GM19043 (cell line): ENCODE measurements around the gene SLC25A52.
"Not testable (repeated sequence)": the region's sequence is repeated elsewhere in the genome, so short reads cannot be mapped to it uniquely, and the experiment has no call there.

Experiments used
- ATAC-seq: cut with Tn5 transposase; IDR thresholded peaks from one replicate; pipeline ENCODE4 v1.9.1; 2021; ENCODE audit warnings: low read depth; ENCODE audit not compliant: unreplicated experiment

Gene SLC25A52

DNA sequence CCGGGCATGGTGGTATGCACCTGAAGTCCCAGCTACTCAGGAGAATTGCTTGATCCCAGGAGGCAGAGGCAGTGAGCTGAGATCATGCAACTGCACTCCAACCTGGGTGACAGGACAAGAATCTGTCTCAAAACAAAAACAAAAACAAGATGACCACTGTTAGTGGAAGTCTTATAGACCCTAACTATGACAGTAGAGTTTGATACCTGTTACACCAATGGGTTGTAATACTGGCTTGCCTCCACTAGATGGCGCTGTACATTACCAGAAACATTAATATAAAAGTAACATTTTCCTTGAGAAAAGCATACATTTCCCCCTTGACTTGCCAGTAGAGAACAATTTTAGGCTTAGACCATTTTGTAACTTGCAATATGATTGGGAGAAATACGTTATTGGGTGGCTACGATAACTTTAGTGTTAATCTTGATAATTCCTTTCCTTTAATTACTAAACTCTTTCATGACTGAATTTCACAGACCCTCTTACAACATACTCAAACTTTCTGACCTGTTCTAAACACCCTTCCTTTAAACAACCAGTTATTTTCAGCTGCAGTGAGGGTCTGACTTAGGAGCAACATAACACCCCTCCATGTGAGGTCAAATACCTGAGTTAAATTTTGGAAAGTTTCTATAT lies 19.5 kb downstream of the SLC25A52 start:
- ATAC-seq, result peak; percentile 53

DNA sequence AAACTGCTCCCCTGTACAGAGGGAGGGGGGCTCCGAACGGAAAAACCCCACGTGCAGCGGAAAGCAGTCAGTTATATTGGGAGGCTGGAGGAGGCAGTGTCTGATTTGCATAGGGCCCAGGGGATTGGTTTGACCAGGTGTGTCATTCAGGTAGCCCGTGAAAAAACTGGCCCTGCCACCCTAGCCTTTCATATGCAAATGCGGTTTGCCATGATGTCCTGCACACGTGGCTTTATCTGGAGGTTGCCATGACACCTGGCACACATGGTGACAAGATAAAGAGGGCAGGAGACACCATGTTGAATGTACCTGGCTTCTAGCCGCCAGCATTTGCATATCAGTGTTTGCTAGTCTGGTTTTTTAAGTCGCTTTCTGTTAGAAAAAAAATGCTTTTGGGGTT lies 20.5 kb downstream of the SLC25A52 start:
- ATAC-seq, result no peak

DNA sequence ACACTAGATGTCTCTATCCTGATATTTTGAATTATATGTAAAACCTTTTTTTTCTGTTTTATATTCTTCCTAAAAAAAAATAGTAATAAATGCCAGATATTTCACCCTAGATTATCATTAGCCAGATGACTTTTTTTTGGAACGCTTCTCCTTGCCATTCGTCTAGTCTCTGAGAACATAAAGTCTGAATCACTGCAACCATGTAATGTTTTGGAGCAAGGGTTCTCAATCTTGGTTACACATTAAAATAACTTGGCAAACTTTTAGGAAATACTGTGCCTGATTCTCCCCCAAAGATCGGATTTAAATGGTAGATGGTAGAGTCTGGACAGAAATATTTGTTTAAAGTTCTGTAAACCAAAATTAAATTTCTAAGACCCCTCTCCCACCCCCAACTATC lies 21.0 kb downstream of the SLC25A52 start:
- no peak for ATAC-seq

DNA sequence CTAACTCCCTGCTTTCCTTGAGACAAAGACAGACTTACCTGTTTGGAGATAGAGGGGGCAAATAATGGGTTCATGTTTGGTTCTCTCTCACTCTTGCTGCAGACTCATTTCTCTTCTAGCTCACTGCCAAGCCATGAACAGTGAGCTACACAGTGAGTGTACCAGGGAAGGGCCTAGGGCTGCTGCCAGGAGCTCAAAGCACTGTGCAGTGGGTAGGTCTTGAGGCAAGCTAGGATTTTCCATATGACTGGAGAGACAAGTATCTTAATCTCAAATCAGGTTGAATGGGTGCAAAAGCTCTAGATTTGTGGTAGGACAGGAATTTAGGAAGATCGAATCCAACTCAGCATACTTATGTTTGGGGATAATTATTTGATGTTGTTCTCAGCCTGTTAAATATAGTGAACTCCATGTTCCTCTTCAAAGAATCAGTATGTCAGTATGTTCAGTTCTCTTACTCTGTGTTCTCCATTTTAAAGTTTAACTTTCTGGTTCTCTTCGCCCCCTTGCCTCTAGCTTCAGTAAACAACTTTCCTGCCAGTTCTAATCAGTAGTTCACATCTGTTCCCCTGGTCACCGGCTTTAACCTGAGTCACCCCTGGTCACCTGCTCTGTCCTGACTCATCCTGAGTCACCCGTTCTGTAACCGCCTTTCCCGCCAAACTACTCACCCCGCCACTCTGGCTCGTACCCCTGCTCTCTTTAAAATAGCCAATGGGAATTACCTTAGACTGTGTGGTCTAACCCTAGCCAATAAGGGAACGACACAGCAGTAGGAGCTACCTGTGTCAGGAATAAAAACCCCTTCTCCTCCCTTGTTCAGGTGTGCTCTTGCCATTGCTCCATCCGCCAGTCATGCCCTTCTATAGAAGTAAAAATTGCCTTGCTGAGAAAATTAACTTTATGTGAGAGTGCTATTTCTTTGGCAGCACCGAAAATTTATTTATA lies 21.9 kb downstream of the SLC25A52 start:
- no peak for ATAC-seq

DNA sequence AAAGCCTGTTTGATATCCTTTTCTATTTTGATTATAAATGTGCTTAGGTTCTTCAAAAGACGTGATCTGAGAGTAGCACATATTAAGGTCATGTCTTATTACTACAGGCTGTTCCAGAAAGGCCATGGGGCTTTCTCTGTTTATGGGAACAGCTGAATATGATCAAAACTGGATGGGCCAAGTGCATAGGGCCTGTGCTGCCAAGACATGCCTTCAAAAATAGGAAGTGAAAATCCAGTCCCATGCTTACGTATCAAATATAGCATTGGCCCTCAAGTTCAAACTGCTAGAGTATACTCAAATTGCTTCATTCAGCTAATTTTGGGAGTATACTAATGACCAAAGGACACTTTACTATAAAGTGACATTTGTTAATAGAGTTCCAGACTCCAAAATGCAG lies 24.1 kb downstream of the SLC25A52 start:
- no peak for ATAC-seq

DNA sequence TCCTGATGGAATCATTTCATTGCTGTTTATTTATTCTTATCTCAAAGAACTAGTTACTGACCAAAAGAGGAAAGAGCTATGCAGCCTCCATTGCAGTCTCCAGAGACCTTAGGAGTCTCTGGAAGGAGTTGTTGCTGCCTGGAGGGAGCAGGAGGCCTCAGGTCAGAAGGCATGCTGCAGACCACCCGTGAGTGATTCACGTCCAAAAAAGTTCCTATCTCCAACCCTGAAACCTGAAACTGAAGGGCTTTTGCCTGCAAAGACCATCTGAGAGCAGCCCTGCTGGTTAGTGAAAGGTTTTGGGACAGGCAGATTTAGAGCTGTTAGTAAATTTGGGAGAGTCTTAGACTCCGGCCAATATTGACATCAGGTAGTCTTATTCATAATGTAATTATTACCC lies 29.1 kb downstream of the SLC25A52 start:
- ATAC-seq, result no peak

DNA sequence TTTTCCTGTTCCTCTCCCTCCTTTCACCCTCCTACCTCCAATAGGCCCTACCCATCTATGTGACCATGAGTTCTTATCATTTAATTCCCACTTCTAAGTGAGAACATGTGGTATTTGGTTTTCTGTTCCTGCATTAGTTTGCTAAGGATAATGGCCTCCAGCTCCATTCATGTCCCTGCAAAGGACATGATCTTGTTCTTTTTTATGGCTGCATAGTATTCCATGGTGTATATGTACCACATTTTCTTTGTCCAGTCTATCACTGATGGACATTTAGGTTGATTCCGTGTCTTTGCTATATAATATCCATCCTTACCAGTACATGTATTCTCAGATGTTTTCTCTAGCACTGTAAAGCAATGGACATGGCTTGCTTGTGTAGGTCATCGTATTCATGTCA lies 31.5 kb downstream of the SLC25A52 start:
- ATAC-seq, result not testable (repeated sequence)

DNA sequence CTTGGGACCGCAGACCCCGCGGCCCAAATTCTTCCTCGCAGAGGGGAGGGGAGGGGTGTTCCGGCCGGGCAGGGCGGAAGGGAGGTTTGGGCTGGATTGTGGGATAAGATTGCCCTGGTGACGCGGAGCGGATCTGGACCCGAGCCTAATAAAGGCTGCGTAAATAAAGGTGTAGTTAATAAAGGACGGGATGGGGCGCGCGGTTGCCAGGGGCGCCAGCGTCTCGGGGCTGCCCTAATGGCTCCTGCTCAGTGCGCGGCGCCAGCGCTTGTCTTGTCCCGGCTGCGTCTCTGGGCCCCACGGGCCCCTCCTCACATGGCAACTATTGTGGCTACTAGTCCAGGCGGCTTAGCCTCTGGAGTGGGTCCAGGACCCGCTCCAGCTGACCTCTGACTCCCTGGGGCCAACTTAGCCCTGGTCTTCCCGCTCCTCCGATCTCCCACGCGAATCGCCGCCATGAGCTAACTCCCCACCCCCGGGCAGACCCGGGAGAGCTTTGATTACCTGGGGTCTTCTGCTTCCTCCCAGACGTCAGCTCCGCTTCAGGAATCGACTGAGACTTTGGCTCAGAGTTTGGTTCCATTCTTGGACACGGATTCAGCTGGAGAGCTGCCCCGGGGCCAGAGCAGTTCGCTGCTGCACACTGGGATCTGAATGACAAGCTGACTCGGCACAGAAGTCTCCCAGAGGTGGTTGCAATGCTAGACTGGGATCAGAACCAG lies 36.5 kb downstream of the SLC25A52 start:
- ATAC-seq, result no peak

DNA sequence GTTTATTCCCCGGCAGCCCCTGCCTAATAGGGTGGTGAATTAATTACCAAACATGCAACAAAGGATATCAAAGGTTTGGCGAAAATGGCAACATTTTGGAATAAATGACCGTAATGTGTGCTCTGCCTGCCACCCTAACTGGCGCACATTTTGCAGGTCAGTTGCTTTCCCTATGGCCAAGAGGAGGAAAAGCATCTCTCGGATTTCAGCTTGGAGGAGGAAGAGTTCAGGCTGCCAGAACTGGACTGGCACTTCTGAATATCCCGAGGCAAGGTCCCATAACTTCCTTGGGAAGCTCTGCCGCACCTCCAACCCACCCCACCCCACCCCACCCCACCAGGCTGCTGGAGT lies 37.1 kb downstream of the SLC25A52 start:
- ATAC-seq, result no peak

DNA sequence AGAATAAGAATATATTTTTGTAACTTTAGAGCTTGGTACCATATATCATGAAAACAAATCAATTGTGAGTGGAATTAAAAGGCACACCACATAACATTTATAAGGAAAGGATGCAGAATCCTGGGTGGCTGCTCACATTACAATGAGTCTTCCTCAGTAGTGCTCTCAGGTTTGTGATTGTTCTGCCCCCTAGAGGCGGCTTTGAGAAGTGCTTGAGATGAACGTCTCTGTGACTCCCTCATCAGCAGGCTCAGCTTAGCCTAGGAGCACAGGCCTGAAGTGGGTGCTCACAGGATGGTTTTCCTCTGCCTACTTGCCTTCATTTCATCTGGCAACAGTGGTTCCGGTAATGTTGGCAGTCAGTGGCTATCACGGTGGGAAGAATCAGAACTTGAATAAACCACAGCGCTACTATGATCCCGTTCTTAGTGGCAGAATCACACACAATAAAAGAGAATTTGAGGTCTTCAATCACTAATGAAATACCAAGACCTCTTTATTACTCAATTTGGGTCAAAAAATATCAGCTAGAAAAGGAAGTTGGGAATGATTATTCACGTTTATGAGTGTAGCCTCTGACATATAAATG lies 38.2 kb downstream of the SLC25A52 start:
- peak; percentile 95 for ATAC-seq

DNA sequence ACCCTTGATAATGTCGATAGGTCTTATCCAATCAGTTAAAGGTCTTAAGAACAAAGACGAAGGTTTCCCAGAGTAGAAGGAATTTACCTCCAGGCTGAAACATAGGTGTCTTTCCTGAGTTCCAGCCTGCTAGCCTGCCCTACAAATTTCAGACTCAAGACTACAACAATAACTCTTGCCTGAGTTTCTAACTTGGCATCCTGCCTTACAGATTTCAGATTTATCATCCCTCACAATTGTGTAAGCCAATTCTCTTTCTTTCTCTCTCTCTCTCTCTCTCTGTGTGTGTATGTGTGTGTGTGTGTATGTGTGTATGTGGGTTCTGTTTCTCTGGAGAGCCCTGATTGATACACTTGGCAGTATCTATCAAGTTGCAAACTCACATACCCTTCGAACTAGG lies 39.1 kb downstream of the SLC25A52 start:
- ATAC-seq, result no peak

DNA sequence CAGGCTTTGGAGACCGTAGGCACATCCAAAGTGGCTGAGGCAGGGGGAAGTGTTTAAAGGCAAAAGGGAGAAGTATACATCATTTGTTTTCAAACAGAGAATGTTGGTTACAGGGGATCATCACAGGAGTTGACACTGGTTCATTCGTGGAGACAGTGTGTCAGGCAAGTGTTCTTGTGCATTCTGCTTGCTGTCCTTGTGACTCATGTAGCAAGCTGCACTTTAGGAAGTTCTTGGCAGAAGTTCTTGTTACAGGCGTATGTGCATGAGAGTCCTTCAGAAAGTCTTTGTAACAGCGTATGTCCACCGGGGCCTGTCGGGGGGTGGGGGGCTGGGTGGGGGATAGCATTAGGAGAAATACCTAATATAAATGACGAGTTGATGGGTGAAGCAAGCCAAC lies 39.8 kb downstream of the SLC25A52 start:
- no peak for ATAC-seq

DNA sequence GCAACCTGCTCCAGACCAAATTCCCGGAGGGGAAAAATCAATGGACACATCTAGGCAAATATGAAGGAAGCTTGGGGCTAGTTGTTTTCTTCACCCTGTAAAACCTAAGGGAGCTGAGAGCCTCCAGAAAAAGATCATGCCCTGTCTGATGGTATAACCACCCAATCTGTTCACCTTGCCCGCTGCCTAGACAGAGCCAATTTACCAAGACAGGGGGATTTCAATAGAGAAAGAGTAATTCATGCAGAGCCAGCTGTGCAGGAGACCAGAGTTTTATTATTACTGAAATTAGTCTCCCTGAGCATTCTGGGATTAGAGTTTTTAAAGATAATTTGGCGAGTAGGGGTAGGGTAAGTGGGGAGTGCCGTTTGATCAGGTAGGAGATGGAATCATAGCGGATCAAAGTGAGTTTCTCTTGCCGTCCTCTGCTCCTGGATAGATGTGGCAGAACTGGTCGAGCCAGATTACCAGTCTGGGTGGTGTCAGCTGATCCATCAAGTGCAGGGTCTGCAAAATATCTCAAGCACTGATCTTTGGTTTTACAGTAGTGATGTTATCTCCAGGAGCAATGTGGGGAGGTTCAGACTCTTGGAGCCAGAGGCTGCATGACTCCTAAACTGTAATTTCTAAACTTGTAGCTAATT lies 41.2 kb downstream of the SLC25A52 start:
- no peak for ATAC-seq

DNA sequence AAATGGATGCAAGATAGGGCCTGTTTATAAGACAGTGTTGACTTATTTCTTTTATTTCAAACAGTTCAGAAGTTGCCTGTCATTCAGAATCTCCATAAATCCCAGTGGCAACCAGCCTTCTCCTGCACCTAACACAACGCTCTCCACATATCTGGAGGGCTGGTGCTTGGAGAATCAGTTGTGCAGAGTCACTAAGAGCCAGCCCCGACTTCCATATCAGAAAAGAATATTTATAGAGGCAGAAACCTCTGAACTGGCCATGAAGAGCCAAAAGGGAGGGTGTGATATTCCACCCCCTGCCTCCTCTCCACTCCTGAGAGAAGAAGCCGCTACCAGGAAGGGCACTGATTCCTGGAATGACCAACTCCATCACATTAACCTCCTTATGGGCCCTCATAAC lies 42.3 kb downstream of the SLC25A52 start:
- no peak for ATAC-seq

DNA sequence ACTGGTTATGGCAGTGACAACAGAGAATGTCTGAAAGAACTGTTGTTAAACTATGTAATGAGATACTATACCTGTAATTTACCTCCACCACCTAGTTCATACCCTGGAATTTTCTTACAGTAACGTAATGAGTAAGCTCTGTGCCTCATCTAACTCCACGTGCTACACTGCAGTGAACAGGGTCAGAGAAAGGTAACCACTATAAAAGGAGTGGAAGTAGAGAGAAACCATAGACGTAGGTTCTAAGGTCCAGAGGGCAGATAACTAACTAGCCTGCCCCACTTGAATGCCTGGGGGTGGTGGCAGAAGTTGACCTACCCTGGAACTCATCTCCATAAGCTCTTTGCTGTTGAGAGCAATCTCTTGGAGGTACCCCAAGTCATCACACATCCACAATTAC lies 44.3 kb downstream of the SLC25A52 start:
- no peak for ATAC-seq

DNA sequence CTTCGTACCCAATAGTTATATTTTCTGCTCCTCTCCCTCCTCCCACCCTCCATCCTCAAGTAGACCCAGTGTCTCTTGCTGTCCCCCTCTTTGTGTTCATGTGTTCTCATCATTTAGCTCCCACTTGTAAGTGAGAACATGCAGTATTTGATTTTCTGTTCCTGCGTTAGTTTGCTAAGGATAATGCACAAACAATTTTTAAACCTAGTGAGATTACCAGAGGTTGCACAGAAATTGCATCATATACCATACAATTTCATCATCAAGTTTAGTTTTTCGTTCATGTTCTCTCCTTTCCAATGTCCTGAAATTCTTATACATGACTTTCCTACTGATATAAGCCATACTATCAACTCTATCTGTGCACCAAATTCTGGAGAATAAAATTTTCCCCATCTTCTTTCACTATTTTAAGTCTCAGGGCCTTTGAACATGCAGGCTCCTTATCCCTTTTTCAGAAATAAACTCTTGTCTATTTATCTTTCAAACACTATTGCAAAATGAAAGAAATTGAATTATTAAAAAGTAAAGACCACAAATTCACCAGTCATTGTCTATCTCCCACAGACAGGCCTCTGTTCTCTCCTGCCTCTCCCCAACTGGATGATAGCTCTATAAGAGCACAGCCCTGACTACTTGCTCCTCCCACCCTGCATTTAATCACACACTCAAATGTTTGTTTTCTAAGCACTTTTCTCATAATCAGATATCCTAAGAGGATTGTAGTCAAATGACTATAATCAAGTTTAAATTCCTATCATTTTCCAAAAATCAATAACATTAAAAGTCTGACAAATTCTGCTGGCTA lies 49.1 kb downstream of the SLC25A52 start:
- no peak for ATAC-seq

DNA sequence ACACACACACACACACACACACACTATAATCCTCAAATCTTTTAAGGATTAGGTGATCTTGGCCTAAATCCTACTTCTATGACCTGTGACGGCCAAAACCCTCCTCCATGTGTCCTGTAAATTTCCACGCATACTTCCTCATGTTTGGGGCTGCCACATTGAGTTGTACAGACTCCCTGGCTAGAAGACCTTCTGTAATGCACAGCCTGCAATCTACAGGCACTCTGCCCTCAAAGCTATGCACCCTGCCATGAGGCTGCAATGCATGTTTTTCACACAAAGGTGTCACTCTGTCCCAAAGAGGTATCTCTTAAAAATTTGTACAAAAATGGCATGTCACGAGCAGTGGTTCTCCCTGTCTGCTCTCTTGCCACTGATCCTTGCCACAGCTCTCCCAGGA lies 49.9 kb downstream of the SLC25A52 start:
- ATAC-seq, result no peak
